Activated naive CD8-positive, alpha-beta T cell treated with anti-CD3 and anti-CD28 coated beads for 36 hours (primary cell): ENCODE measurements around the gene DGKH. TPM values are rescaled to one million over a fixed set of nuclear protein-coding genes. Genes with fewer than 3 reads are reported as not detected.
"Not testable (repeated sequence)": the region's sequence is repeated elsewhere in the genome, so short reads cannot be mapped to it uniquely, and the experiment has no call there.

Experiments used
- DNase-seq: peaks from one replicate; pipeline ENCODE4 v3.0.0; 2021
- H3K27ac Mint-ChIP-seq: one replicate; pipeline ENCODE4 v1.8.0; 2022; ENCODE audit warnings: mild to moderate bottlenecking, moderate library complexity, mixed read lengths
- H3K27me3 Mint-ChIP-seq: one replicate; pipeline ENCODE4 v1.8.0; 2022; ENCODE audit warnings: mild to moderate bottlenecking, mixed read lengths
- H3K36me3 Mint-ChIP-seq: one replicate; pipeline ENCODE4 v1.8.0; 2021; ENCODE audit warnings: mild to moderate bottlenecking, mixed read lengths
- H3K4me1 Mint-ChIP-seq: one replicate; pipeline ENCODE4 v1.8.0; 2021; ENCODE audit warnings: mixed read lengths
- H3K4me3 Mint-ChIP-seq: one replicate; pipeline ENCODE4 v1.8.0; 2022; ENCODE audit warnings: mild to moderate bottlenecking, moderate library complexity, mixed read lengths
- H3K9me3 Mint-ChIP-seq: one replicate; pipeline ENCODE4 v1.8.0; 2022; ENCODE audit warnings: mixed read lengths
- total RNA-seq, 2 experiments: library from RNA; stranded (reverse); gene quantifications; one replicate each; pipeline ENCODE4 v1.2.3, GENCODE V29; 2021

The DGKH gene
- total RNA-seq, 2 experiments from 2014 or later: 11.7 to 12.2 TPM

- no peak overlapping the region for H3K27ac Mint-ChIP-seq
- peaks cover 22% of the 10 kb centered on the region for H3K36me3 Mint-ChIP-seq
- no peaks in the 10 kb centered on the region for H3K27me3 Mint-ChIP-seq
- H3K4me3 Mint-ChIP-seq: no peak overlapping the region
- H3K9me3 Mint-ChIP-seq: peaks cover 2% of the 10 kb centered on the region
- H3K4me1 Mint-ChIP-seq: no peaks in the 10 kb centered on the region
- no peak for DNase-seq
Measured at GRCh38 chr13:42223681-42224080, 175.2 kb downstream of the DGKH start.

GRCh38 chr13:42225051-42225450 is 176.6 kb downstream of the DGKH start:
- H3K4me3 Mint-ChIP-seq: no peak overlapping the region
- H3K27me3 Mint-ChIP-seq: no peaks in the 10 kb centered on the region
- no peak overlapping the region for H3K27ac Mint-ChIP-seq
- peaks cover 22% of the 10 kb centered on the region for H3K36me3 Mint-ChIP-seq
- no peaks in the 10 kb centered on the region for H3K4me1 Mint-ChIP-seq
- H3K9me3 Mint-ChIP-seq: peaks cover 2% of the 10 kb centered on the region
- no peak for DNase-seq

GRCh38 chr13:42226759-42227158 is 178.3 kb downstream of the DGKH start:
- not testable (repeated sequence) for DNase-seq, H3K4me1 Mint-ChIP-seq, H3K9me3 Mint-ChIP-seq, H3K27ac Mint-ChIP-seq, H3K4me3 Mint-ChIP-seq, H3K27me3 Mint-ChIP-seq
- H3K36me3 Mint-ChIP-seq: peaks cover 22% of the 10 kb centered on the region

- H3K4me3 Mint-ChIP-seq: no peak overlapping the region
- no peaks in the 10 kb centered on the region for H3K4me1 Mint-ChIP-seq
- DNase-seq: no peak
- peaks cover 2% of the 10 kb centered on the region for H3K9me3 Mint-ChIP-seq
- H3K36me3 Mint-ChIP-seq: peaks cover 21% of the 10 kb centered on the region
- H3K27ac Mint-ChIP-seq: no peak overlapping the region
- H3K27me3 Mint-ChIP-seq: no peaks in the 10 kb centered on the region
Measured at GRCh38 chr13:42228527-42228926, 180.1 kb downstream of the DGKH start.

- Mint-ChIP-seq H3K36me3 (peaks cover 23% of the 10 kb centered on the region), H3K4me1 (no peaks in the 10 kb centered on the region), H3K27me3 (no peaks in the 10 kb centered on the region), H3K9me3 (peaks cover 2% of the 10 kb centered on the region), H3K4me3 (no peak overlapping the region), H3K27ac (no peak overlapping the region)
- no peak for DNase-seq
Measured at GRCh38 chr13:42229287-42229686, 180.8 kb downstream of the DGKH start.

GRCh38 chr13:42232671-42233070 is 184.2 kb downstream of the DGKH start:
- Mint-ChIP-seq H3K27me3 (no peaks in the 10 kb centered on the region), H3K27ac (no peak overlapping the region), H3K9me3 (no peaks in the 10 kb centered on the region), H3K36me3 (peaks cover 8% of the 10 kb centered on the region), H3K4me3 (no peak overlapping the region), H3K4me1 (peaks cover 2% of the 10 kb centered on the region)
- DNase-seq: no peak

GRCh38 chr13:42233726-42234125 is 185.3 kb downstream of the DGKH start:
- H3K4me3 Mint-ChIP-seq: no peak overlapping the region
- no peaks in the 10 kb centered on the region for H3K27me3 Mint-ChIP-seq
- H3K27ac Mint-ChIP-seq: no peak overlapping the region
- H3K4me1 Mint-ChIP-seq: peaks cover 4% of the 10 kb centered on the region
- peaks cover 8% of the 10 kb centered on the region for H3K36me3 Mint-ChIP-seq
- no peak for DNase-seq
- H3K9me3 Mint-ChIP-seq: no peaks in the 10 kb centered on the region

- Mint-ChIP-seq H3K27ac (no peak overlapping the region), H3K36me3 (no peaks in the 10 kb centered on the region), H3K9me3 (no peaks in the 10 kb centered on the region), H3K4me1 (peaks cover 4% of the 10 kb centered on the region), H3K4me3 (no peak overlapping the region), H3K27me3 (no peaks in the 10 kb centered on the region)
- no peak for DNase-seq
Measured at GRCh38 chr13:42239161-42239560, 190.7 kb downstream of the DGKH start.

- DNase-seq: no peak
- H3K4me1 Mint-ChIP-seq: peaks cover 4% of the 10 kb centered on the region
- H3K36me3 Mint-ChIP-seq: no peaks in the 10 kb centered on the region
- no peaks in the 10 kb centered on the region for H3K9me3 Mint-ChIP-seq
- no peak overlapping the region for H3K27ac Mint-ChIP-seq
- no peak overlapping the region for H3K4me3 Mint-ChIP-seq
- no peaks in the 10 kb centered on the region for H3K27me3 Mint-ChIP-seq
Measured at GRCh38 chr13:42239644-42240043, 191.2 kb downstream of the DGKH start.

- Mint-ChIP-seq H3K36me3 (no peaks in the 10 kb centered on the region), H3K4me1 (peaks cover 7% of the 10 kb centered on the region)
Measured at GRCh38 chr13:42246541-42246940, 198.1 kb downstream of the DGKH start.

GRCh38 chr13:42247883-42248282 is 199.4 kb downstream of the DGKH start:
- DNase-seq: no peak
- H3K4me1 Mint-ChIP-seq: peaks cover 7% of the 10 kb centered on the region
- no peak overlapping the region for H3K4me3 Mint-ChIP-seq
- H3K36me3 Mint-ChIP-seq: no peaks in the 10 kb centered on the region
- H3K9me3 Mint-ChIP-seq: no peaks in the 10 kb centered on the region
- H3K27me3 Mint-ChIP-seq: no peaks in the 10 kb centered on the region
- H3K27ac Mint-ChIP-seq: no peak overlapping the region

More at GRCh38 chr13:42246541-42246940, 198.1 kb downstream of the DGKH start:
- Mint-ChIP-seq H3K4me3 (no peak overlapping the region), H3K27me3 (no peaks in the 10 kb centered on the region), H3K27ac (no peak overlapping the region), H3K9me3 (no peaks in the 10 kb centered on the region)
- no peak for DNase-seq

- DNase-seq: no peak
- H3K4me1 Mint-ChIP-seq: peaks cover 11% of the 10 kb centered on the region
- H3K36me3 Mint-ChIP-seq: peaks cover 4% of the 10 kb centered on the region
- H3K4me3 Mint-ChIP-seq: no peak overlapping the region
- H3K27ac Mint-ChIP-seq: no peak overlapping the region
- H3K9me3 Mint-ChIP-seq: no peaks in the 10 kb centered on the region
- no peaks in the 10 kb centered on the region for H3K27me3 Mint-ChIP-seq
Measured at GRCh38 chr13:42255886-42256285, 207.4 kb downstream of the DGKH start.

- DNase-seq: no peak
- H3K9me3 Mint-ChIP-seq: no peaks in the 10 kb centered on the region
- H3K36me3 Mint-ChIP-seq: peaks cover 4% of the 10 kb centered on the region
- H3K4me3 Mint-ChIP-seq: no peak overlapping the region
- peaks cover 4% of the 10 kb centered on the region for H3K27me3 Mint-ChIP-seq
- H3K4me1 Mint-ChIP-seq: peaks cover 11% of the 10 kb centered on the region
- no peak overlapping the region for H3K27ac Mint-ChIP-seq
Measured at GRCh38 chr13:42258747-42259146, 210.3 kb downstream of the DGKH start.

GRCh38 chr13:42259515-42259914 is 211.1 kb downstream of the DGKH start:
- Mint-ChIP-seq H3K36me3 (peaks cover 4% of the 10 kb centered on the region), H3K27ac (peak overlapping the region; percentile 35), H3K9me3 (no peaks in the 10 kb centered on the region), H3K27me3 (peaks cover 4% of the 10 kb centered on the region), H3K4me1 (peaks cover 11% of the 10 kb centered on the region), H3K4me3 (no peak overlapping the region)
- DNase-seq: no peak

- Mint-ChIP-seq H3K9me3 (no peaks in the 10 kb centered on the region), H3K36me3 (peaks cover 4% of the 10 kb centered on the region), H3K4me3 (no peak overlapping the region), H3K4me1 (peaks cover 11% of the 10 kb centered on the region), H3K27ac (no peak overlapping the region), H3K27me3 (peaks cover 4% of the 10 kb centered on the region)
- no peak for DNase-seq
Measured at GRCh38 chr13:42260903-42261654, 212.6 kb downstream of the DGKH start.

- Mint-ChIP-seq H3K36me3 (peaks cover 10% of the 10 kb centered on the region), H3K27me3 (no peaks in the 10 kb centered on the region), H3K9me3 (no peaks in the 10 kb centered on the region), H3K4me1 (peaks cover 19% of the 10 kb centered on the region), H3K4me3 (no peak overlapping the region), H3K27ac (no peak overlapping the region)
- DNase-seq: no peak
Measured at GRCh38 chr13:42266473-42266872, 218.0 kb downstream of the DGKH start.
